ENCODE results near the gene LHPP.

- TF ChIP-seq ZNF155 (tag by site-specific recombination; IDR thresholded peaks at IDR 0.05) (no peak), ZNF274 (IDR thresholded peaks at IDR 0.05; ENCODE audit: low read length) (no peak), ZNF274 (tag by site-specific recombination; IDR thresholded peaks at IDR 0.05; ENCODE audit: borderline replicate concordance) (no peak), ZNF266 (tag by site-specific recombination; IDR thresholded peaks at IDR 0.05; ENCODE audit: low read depth) (no peak)
Measured at GRCh38 chr10:124621637-124622036, 160.0 kb downstream of the LHPP start.
